Cerebellar nuclear complex (tissue), 1 donor: Measurements from ENCODE around the gene WSCD1.
A peak's percentile ranks its signal among the peaks of the same experiment; 100 is the strongest.

ENCODE experiments used
- DNase-seq, 2 experiments: peaks; one replicate each; lab custom pipeline; 2025; lab: John Stamatoyannopoulos, UW

WSCD1 gene

DNA sequence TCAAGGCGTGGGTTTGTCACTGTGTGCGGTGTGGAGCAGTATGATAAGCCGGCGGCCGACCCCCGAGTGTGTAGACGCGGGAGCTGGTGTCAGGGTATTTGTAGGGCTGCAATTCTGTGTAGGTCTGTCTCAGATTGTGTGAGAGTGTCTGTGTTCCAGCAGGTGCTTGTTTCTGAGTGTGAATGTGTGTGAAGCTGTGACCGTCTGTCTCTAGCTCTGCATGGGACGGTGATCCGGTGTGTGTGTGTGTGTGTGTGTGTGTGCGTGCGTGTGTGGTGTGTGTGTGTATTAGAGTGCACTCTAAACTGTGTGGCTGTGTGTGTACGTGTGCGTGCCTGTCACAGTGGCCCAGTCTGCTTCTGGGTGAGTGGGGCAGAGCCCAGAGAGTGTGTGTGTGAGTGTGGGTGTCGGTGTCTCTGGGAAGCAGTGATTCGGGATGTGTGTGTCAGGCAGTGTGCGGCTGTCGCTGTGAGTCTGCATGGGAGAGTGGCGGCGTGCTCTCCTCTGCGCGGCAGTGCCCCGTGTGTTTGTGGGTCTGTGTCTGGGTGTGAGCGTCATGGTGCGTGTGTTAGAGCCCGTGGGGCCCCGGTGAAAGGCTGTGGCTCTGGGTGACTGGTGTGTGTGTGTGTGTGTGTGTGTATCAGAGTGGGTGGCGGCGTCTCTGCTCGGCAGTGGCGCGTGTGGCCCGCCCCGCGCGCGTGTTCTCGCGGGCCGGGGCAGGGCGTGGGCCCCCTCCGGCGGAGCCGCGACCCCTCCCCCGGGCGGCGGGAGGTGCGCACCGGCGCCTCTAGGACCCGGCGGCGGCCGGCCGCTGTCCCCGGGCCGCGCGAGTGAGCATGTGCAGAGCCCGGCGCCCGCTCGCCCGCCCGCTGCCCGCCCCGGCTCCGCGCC lies at the start of gene WSCD1:
WSCD1 (plus strand) TSS at position 841 of the 891 bp plus-strand sequence. CDS start 10,280 bp downstream, outside the sequence.
- no peak for DNase-seq

DNA sequence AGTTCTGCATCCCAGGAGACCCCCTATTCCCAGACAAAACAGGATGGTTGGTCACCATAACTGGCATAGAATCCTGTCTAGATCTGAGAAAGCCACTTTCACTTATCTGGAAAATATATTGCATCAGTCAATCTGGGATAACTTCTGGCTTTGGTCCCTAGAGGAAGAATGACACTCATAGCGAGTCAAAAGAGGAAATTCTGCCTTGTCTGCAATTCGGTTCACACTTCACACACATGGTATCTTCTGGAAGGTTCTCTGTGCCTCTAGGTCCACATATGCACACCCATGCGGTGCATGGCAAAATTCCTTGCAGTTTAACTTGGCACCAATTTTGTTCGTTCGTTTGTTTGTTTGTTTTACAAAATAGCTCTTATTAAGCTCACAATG lies 49.2 kb upstream of the WSCD1 start:
- no peak for DNase-seq

DNA sequence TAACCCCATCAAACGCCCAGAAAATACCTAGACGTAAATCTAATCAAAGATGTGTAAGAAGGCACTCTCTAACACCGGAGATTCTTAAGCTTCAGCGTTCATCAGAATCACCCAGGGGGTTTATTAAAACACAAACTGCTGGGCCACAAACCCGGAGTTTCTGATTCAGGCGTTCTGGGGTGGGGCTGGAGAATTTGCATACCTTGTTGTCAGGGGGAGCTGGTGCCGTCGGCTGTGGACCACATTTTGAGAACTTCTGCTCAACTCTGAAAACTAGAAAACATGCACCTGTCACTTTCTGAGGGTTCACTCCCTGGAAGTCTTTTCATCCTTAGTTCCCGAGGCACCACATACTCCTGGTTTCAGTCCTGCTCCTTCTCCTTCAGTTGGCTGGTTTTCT lies 48.6 kb upstream of the WSCD1 start:
- no peak for DNase-seq

DNA sequence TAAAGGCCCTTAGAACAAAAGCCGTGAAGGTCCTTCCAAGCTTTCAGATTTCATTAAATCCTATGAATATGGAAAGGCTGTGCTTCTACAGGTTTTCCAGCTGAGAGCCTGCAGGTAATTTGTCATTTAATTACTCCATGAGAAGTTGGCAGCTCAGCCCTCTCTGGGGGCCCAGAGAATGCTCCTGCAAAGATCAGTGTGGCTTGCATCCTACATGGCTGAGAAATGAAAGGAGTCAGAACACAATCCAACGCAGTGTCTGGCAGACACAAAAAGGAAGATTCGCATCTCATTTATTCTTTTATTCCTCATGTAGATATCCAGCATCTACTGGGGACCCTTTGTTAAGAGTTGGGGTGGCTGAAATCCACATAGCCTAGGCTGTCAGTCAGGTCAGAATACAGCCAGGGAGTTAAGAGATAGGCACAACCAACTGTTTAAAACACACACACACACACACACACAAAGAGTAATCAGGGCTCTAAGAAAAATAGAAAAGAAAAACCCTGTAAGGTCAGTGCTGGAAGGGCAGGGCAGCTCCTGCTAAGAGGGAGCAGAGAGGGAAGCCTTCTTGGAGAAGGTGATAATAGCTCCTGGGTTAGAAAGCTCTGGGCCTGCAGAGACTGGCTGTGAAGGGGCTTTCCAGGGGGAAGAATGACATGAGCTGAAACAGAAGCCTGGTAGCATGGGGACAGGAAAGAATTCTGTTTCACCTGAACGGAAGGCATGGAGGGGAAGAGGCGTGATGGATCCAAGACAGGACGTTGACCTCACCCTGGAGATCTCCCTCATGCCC lies 46.9 kb upstream of the WSCD1 start:
- no peak for DNase-seq

DNA sequence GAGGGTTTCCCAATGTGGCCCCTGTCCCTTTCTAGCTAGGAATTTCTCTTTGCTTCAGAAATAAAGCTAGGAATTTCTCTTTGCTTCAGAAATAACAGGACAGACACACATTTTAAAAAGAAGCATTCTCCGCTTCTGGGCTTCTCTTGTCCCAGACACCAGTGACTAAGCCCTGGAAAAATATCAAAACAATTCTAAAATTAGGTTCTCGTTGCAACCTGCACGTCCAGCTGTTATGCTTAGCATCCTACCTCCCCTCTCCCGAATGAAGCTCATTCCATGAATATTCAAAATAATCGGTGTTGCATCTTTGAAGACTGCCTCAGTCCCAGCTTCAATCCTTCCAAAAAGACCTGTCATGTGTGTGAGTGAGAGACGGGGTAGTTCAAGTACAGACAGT lies 45.6 kb upstream of the WSCD1 start:
- no peak for DNase-seq

DNA sequence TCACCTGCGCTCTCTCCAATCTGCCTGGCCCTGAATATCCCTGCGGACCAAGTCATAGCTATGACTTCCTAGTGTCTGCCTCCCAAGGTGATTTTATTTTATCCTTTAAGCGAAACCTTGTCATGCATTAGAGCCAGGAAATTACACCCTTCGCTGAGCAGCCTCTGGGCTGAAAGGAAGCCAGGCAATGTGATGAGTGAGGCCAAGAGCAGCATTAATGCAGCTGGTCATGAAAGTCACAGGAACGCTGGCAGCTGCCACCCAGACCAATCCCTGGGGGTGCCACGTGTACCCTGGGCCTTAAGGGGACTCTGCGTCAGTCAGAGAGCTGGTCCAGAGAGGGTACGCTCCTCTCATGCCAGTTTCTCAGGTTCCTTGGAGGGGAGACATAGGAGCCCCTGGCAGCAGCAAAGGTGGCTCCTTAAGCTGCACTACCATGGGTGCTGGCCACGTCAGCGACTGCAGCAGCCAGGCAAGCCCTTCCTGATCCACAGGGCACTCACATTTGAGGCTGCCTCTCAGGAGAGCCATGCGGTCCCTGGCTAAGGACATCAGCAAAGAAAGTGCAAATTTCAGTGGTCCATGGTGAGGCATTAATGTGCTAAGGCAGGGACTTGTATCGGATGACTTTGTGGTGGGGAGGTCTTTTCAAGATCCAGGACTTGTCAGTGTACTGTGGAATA lies 42.7 kb upstream of the WSCD1 start:
- no peak for DNase-seq

DNA sequence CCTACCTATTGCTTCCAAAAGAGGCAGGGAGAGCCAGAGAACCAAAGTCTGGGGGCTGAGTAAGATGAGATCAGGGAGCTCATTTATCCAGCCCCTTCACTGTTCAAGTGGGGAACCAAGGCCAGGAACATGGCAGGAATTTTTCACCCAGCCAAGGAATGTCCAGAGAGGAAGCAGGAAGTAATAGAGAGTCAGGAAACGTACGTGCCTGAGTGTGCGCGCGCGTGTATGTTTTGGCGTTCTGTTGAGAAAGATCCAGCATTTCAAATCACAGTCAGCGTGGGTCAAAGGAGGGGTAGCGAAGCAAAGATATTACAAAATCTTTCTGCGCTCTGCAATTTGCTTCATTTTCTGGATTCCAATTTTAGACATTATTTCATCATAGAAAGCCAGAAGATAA lies 41.9 kb upstream of the WSCD1 start:
- DNase-seq = no peak

DNA sequence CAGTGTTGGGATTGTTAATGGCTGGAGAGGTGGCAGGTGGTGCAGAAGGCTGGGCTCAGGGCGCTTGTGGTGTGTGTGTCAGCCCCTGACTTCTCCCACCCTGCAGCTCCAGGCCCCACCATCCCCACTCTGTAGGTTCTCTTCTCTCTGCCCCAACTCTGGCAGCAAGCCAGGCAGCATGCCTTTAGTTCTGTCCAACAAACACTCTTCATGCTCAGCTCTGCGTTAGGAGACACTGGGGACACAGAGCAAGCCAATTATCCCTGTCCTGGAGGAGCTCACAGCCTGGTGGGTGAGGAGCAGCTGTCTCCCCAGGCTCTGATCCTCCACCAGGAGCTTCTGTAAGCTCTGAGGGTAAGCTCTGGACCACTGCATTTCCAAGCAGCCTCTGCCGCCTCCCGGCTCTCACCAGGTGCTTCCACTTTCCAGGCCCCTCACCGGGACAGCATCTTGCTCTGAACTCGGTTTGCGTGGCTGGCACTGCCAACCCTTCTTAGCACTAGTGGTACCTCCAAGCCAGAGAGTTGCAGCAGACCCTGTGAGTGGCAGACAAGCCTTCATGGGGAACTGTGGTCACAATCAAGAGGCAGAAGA lies 34.3 kb upstream of the WSCD1 start:
- no peak for DNase-seq

DNA sequence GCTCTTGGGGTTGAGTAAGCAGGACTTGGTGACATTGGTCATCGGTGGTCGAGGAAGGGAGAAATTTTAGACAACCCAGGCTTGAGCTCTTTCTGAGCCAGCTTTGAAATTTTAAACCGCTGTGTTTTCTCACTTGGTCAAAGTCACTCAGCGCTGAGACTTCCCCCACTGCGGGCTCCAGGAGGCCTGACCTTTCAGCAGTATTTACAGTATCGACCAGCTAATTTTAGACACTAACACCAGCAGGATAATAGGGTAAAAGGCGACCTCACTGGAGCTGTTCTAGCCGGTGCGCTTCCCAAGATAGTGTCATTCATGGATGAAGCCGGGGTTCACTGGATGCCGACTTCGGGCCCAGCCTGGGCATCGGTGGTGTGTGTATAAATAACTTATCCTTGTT lies 29.7 kb upstream of the WSCD1 start:
- no peak for DNase-seq

DNA sequence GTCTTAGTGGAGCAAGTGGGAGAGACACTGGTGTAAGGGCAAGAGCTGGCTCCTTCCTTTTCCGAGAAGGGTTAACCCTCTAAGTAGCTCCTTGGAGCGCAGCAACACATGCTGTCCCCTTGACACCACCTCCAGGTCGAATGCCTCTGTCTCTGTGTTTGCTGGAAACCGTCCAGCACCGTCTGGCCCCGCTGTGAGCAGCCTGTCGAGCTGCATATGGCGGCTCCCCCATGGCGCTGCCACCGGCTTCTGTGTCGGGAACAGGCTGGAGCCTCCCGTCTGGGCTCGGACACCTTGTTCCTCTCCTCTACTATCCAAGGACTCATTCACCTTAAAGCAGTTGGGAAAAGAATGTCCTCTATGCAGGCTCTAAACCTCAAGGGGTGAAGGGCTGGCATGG lies 28.9 kb upstream of the WSCD1 start:
- peak; percentile 53 to 70 for DNase-seq

DNA sequence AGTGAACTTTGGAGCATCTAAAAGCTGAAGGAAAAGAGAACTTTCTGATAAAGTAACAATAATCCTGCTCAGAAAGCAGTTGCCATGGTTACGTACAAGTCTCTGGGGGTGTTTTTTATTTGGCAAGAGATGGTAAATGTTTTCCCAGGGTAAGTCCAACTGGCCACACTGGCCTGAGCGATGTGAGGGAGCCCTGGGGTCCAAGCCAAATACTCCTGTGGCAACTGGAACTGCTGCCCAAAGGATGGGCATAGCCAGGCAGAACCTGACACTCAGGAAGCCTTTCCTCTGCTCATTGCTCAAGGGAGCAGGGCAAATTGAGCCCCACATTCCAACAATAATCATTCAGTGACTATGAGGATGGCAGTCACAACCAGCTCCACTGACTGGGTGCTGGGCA lies 26.8 kb upstream of the WSCD1 start:
- DNase-seq = no peak

DNA sequence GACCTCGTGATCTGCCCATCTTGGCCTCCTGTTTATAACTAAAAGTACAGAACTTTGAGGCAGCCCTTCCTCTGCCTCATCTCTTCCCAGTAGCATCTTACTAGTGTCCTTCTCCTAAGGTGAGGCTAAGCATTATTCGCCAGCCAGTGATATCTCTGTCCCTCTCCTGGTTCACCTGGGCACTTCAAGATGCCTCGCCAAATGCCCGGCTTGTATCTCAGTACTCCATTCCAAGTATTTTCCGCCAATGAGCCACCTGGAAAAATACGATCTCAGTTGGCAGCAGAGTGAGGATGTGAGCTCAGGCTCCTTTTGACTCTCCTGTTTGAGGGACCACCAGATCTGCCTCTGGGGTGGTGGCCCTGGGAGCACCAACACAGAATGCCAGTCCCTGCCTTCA lies 25.9 kb upstream of the WSCD1 start:
- no peak for DNase-seq

DNA sequence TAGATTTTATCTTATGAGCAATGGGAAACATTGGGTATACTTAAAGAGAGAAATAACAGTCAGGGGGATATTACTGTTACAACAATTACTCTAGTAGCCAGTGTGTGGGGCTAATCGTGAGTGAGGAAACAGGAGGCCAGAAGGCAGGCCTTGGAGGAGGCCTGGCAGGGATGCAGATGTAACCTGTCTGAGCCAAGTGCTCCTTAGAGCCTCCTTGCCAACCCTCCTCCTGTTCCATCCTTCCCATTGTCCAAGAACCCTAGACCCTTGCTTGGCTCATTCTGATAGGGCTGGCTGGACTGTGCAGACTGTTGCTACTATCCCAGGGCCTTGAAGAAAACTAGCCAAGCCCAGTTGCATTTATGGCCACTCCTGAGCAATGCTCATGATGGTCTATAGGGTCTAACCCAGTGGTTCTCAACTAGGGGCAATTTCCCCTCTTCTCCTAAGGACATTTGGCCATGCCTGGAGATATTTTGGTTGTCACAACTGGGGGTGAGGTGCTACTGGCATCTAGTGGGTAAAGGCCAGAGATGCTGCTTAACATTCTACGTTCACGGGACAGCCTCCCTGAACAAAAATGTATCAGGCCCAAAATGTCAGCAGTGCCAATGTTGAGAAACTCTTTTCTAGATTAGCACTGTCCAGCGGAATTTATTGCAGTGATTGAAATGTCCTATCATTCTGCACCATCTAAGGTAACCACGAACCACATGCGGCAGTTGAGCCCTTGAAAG lies 24.4 kb upstream of the WSCD1 start:
- DNase-seq = peak in 1 of 2 experiments; percentile 71

DNA sequence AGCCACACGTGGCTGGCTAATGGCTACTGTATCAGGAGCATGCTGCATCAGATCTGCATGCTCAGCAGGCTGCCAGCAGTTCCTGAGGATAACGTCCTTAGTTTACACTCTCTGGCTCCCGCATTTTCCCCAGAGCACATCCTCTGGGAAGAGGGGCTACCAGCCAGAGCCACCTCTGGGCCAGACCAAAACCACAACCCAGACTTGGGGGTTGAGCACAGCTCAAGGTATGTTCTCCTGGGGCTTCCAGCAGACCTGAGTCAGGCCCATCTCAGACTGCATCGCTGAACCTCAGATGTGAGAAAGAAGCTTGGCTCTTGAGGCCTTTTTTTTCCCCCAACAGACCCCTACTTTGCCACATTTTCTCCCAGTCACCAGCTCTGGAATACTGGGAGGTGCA lies 23.7 kb upstream of the WSCD1 start:
- DNase-seq = no peak

DNA sequence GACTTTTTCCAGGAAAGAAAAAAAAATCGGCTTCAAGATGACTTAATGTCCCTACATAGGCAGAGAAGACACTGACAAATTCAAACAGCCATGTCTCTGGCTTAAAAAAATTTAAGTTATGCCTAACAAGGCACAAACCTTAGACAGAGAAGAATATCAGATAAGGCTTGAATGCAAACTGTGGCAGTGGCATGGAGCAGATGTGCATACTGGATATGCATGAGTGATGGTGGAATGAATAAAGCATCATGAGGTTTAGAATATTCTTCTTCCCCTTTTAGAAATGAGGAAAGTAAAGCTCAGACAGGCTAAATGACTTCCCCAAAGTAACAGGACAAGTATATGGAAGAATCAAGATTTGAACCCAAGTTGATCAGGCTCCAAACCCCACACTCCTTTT lies 23.2 kb upstream of the WSCD1 start:
- DNase-seq = no peak

DNA sequence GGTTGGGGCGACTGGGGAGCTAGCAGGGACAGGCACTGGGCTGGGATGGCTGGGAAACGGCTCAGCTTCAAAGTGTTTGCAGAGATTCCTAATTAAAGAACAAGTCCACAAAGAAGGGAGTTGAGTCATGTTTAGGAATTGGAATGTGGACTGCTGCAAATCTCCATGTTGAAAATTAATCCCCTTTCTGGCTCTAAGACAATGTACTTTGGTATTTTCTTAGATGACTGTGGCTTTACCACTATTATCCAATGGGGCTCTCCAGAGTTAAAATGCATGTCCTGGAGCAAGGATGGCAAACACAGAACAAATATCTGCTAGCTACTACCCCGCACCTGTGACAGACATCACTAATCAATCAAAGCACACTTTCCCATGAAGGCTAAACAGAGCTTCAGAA lies 22.2 kb upstream of the WSCD1 start:
- no peak for DNase-seq

DNA sequence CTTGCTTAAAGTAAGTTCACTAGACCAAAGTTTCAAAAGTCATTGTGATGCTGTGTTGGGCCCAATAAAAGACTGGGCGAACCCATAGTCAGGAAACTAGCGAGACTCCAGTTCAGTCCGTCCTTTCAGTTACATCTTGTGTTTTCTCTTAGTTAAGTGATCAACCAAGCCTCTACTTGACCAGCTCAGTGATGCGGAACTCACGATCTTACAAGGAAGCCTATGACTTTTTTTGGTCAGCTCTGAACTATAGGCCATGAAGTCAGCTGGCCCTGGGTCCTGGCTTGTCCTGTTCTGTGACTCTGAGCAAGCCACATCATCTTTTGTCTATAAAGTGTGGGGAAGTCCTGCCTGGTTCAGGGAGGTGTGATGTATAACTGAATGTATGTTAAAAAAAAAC lies 21.7 kb upstream of the WSCD1 start:
- DNase-seq = no peak

DNA sequence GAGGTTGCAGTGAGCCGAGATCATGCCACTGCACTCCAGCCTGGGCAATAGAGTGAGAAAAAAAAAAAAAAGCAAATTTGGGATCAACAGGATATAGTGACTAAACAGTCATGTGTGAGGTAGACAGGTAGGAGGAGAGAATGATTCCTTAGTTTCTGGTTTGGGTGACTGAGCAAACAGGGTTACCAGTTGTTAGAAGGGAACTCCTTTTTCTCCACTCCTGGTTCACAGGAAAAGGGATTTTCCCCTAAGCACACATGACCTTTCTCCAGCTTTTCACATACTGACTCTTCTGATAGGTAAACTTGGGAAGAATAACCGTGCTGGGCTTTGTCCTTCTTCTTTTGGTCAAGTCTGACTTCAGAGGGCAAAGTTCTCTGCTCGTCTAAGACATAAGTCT lies 17.3 kb upstream of the WSCD1 start:
- DNase-seq = no peak

DNA sequence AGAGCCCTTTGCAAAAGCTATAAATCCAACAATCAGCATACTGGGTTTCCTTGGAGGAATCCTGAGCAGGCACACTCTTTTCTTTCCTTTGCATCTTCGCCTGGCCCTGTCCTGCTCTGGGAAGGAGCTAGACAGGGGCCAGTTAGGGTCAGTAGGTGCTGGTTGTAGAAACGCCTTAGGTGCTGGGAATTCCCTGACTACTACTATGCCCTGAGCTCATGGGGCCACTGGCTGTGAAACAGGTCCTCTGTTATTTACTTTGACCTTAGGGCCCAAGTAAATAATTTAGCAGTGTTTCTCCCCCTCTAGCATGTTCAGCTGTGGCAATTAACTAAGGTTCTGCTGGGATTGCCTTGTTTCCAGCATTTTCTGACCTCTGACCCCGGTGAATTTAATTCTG lies 15.8 kb upstream of the WSCD1 start:
- DNase-seq = no peak

DNA sequence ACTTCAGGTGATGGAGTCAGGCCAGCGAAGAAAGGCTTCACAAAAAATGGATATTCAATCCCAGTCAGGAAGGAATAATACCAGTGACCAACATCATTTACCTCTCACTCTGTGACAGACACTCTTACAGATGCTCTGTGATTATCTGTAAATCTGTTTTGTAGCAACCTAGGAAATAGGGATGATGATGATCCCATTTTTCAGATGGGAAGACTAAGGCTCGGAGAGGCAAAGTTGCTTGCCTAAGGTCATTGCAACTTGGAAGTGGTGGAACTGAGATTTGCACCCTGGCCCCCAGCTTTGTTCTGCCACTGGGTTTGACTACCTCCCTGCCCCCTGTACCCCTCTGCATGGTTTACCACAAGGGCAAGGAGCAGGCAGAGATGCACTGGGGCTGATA lies 14.1 kb upstream of the WSCD1 start:
- no peak for DNase-seq

DNA sequence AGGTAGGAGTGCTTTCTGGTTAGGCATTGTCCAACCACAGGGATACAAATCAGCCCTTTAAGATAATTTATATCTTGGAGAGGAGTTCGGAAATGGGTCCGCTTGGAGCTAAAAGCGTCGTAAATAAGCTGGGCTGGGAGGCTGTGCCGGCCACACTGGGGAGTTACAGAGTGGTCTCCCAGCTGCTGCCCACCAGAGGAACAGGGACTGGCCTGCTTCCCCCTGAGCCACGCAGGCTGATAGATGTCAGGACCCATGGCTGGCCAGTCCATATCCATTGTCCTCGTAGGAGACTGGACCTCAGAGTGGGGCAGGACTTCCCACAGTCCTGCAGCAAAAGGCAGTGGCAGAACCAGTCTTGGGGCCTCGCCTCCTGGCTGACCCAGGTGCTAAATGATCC lies 12.6 kb upstream of the WSCD1 start:
- DNase-seq = no peak

DNA sequence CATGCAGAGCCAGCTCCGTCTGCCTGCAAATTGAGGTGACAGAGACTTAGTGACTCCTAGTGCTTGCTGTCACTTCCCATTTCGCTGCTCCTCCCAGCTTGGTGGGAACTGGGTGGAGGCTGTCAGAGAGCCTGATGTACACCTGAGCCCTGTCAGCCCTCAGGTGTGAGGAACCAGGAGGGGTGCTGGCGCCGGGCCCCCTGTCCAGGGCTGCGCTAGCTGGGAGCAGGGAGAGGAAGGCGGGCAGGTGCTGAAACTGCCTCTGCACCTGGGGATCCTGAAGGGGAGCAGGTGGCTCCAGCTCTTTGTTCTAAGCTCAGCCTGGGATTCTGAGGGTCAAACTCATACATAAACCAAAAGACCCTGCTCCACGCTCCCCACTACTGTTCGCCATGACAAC lies 10.8 kb upstream of the WSCD1 start:
- no peak for DNase-seq
